BLaER1 (cell line): Measurements from ENCODE around the gene CDON.

Experiments used
- H3K27ac ChIP-seq: shearing (Covaris generic); formaldehyde crosslinking; 2 replicates; pipeline ENCODE4 v1.8.1; 2022
- H3K27me3 ChIP-seq: shearing (Covaris generic); formaldehyde crosslinking; 2 replicates; pipeline ENCODE4 v1.8.1; 2022
- H3K36me3 ChIP-seq: shearing (Covaris generic); formaldehyde crosslinking; 2 replicates; pipeline ENCODE4 v1.8.1; 2022
- H3K4me1 ChIP-seq: shearing (Covaris generic); formaldehyde crosslinking; 2 replicates; pipeline ENCODE4 v1.8.1; 2022
- H3K4me2 ChIP-seq: shearing (Covaris generic); formaldehyde crosslinking; 2 replicates; pipeline ENCODE4 v1.8.1; 2022
- H3K4me3 ChIP-seq: shearing (Covaris generic); formaldehyde crosslinking; 2 replicates; pipeline ENCODE4 v1.8.1; 2022
- H3K9ac ChIP-seq: shearing (Covaris generic); formaldehyde crosslinking; 2 replicates; pipeline ENCODE4 v1.8.1; 2022
- H3K9me3 ChIP-seq: shearing (Covaris generic); formaldehyde crosslinking; 2 replicates; pipeline ENCODE4 v1.8.1; 2022
- H4K20me1 ChIP-seq: shearing (Covaris generic); formaldehyde crosslinking; 2 replicates; pipeline ENCODE4 v1.8.1; 2022
- Cebpa-rat ChIP-seq: shearing (Covaris generic); IDR thresholded peaks from 2 replicates; pipeline ENCODE4 v1.8.1; 2022

The CDON gene

GRCh38 chr11:125978181-125978716 is 84.4 kb downstream of the CDON start:
- H3K4me3 ChIP-seq, result no peak overlapping the region
- no peaks in the 10 kb centered on the region for H3K27me3 ChIP-seq
- H3K36me3 ChIP-seq, result no peaks in the 10 kb centered on the region
- no peaks in the 10 kb centered on the region for H4K20me1 ChIP-seq
- H3K9ac ChIP-seq, result no peak overlapping the region
- no peak for TF ChIP-seq Cebpa-rat
- H3K27ac ChIP-seq, result no peak overlapping the region
- no peak overlapping the region for H3K4me2 ChIP-seq
- H3K4me1 ChIP-seq, result peaks cover 6% of the 10 kb centered on the region
- H3K9me3 ChIP-seq, result no peaks in the 10 kb centered on the region

GRCh38 chr11:125977333-125977732 is 85.3 kb downstream of the CDON start:
- Histone ChIP-seq H3K27ac (no peak overlapping the region), H3K27me3 (no peaks in the 10 kb centered on the region), H3K4me3 (no peak overlapping the region), H3K36me3 (no peaks in the 10 kb centered on the region), H3K9ac (no peak overlapping the region), H3K4me2 (no peak overlapping the region), H4K20me1 (no peaks in the 10 kb centered on the region), H3K9me3 (no peaks in the 10 kb centered on the region), H3K4me1 (no peaks in the 10 kb centered on the region)
- TF ChIP-seq Cebpa-rat, result no peak

GRCh38 chr11:125976156-125976555 is 86.5 kb downstream of the CDON start:
- Histone ChIP-seq H3K27me3 (no peaks in the 10 kb centered on the region), H4K20me1 (no peaks in the 10 kb centered on the region), H3K4me3 (no peak overlapping the region), H3K36me3 (no peaks in the 10 kb centered on the region), H3K9me3 (no peaks in the 10 kb centered on the region), H3K27ac (no peak overlapping the region), H3K4me2 (no peak overlapping the region), H3K4me1 (no peaks in the 10 kb centered on the region), H3K9ac (no peak overlapping the region)
- no peak for TF ChIP-seq Cebpa-rat

GRCh38 chr11:125975634-125976033 is 87.0 kb downstream of the CDON start:
- Histone ChIP-seq H3K9ac (no peak overlapping the region), H3K27ac (no peak overlapping the region)

GRCh38 chr11:125974284-125974683 is 88.4 kb downstream of the CDON start:
- Histone ChIP-seq H3K4me1 (no peaks in the 10 kb centered on the region), H3K27me3 (no peaks in the 10 kb centered on the region), H3K9me3 (no peaks in the 10 kb centered on the region), H3K4me2 (no peak overlapping the region), H3K4me3 (no peak overlapping the region), H3K36me3 (no peaks in the 10 kb centered on the region), H3K27ac (no peak overlapping the region), H4K20me1 (no peaks in the 10 kb centered on the region), H3K9ac (no peak overlapping the region)
- TF ChIP-seq Cebpa-rat, result no peak

More at GRCh38 chr11:125975634-125976033, 87.0 kb downstream of the CDON start:
- no peaks in the 10 kb centered on the region for H3K27me3 ChIP-seq
- no peak overlapping the region for H3K4me3 ChIP-seq
- TF ChIP-seq Cebpa-rat, result no peak
- H4K20me1 ChIP-seq, result no peaks in the 10 kb centered on the region
- H3K4me2 ChIP-seq, result no peak overlapping the region
- H3K9me3 ChIP-seq, result no peaks in the 10 kb centered on the region
- no peaks in the 10 kb centered on the region for H3K36me3 ChIP-seq
- H3K4me1 ChIP-seq, result no peaks in the 10 kb centered on the region

GRCh38 chr11:125971618-125972017 is 91.0 kb downstream of the CDON start:
- no peak overlapping the region for H3K27ac ChIP-seq
- no peaks in the 10 kb centered on the region for H3K9me3 ChIP-seq
- H4K20me1 ChIP-seq, result no peaks in the 10 kb centered on the region
- no peak overlapping the region for H3K4me3 ChIP-seq
- no peak overlapping the region for H3K9ac ChIP-seq
- no peaks in the 10 kb centered on the region for H3K4me1 ChIP-seq
- H3K36me3 ChIP-seq, result no peaks in the 10 kb centered on the region
- H3K4me2 ChIP-seq, result no peak overlapping the region
- H3K27me3 ChIP-seq, result no peaks in the 10 kb centered on the region
- no peak for TF ChIP-seq Cebpa-rat

- peaks cover under 1% of the 10 kb centered on the region; the same call in 1 of the 2 replicates for H3K9me3 ChIP-seq
- H3K36me3 ChIP-seq, result no peaks in the 10 kb centered on the region
- H4K20me1 ChIP-seq, result no peaks in the 10 kb centered on the region
- no peak overlapping the region for H3K9ac ChIP-seq
- H3K4me2 ChIP-seq, result no peak overlapping the region
- TF ChIP-seq Cebpa-rat, result no peak
- H3K4me1 ChIP-seq, result no peaks in the 10 kb centered on the region
- no peak overlapping the region for H3K27ac ChIP-seq
- H3K4me3 ChIP-seq, result no peak overlapping the region
- H3K27me3 ChIP-seq, result no peaks in the 10 kb centered on the region
Measured at GRCh38 chr11:125968354-125968753, 94.3 kb downstream of the CDON start.

- TF ChIP-seq Cebpa-rat, result no peak
- Histone ChIP-seq H3K4me2 (no peak overlapping the region), H3K9me3 (peaks cover 9% of the 10 kb centered on the region), H3K36me3 (no peaks in the 10 kb centered on the region), H4K20me1 (no peaks in the 10 kb centered on the region), H3K9ac (no peak overlapping the region), H3K4me3 (no peak overlapping the region), H3K4me1 (no peaks in the 10 kb centered on the region), H3K27ac (no peak overlapping the region), H3K27me3 (no peaks in the 10 kb centered on the region)
Measured at GRCh38 chr11:125967515-125967914, 95.2 kb downstream of the CDON start.

GRCh38 chr11:125960771-125961170 is 101.9 kb downstream of the CDON start:
- TF ChIP-seq Cebpa-rat, result no peak

GRCh38 chr11:125959931-125960330 is 102.7 kb downstream of the CDON start:
- no peak for TF ChIP-seq Cebpa-rat

More at GRCh38 chr11:125960771-125961170, 101.9 kb downstream of the CDON start:
- H3K27ac ChIP-seq, result no peak overlapping the region
- H3K4me2 ChIP-seq, result no peak overlapping the region
- no peaks in the 10 kb centered on the region for H3K27me3 ChIP-seq
- no peak overlapping the region for H3K9ac ChIP-seq
- peaks cover 10% of the 10 kb centered on the region; the same call in 1 of the 2 replicates for H3K36me3 ChIP-seq
- no peaks in the 10 kb centered on the region for H3K4me1 ChIP-seq
- H4K20me1 ChIP-seq, result no peaks in the 10 kb centered on the region
- H3K4me3 ChIP-seq, result no peak overlapping the region
- peaks cover 13% of the 10 kb centered on the region for H3K9me3 ChIP-seq

GRCh38 chr11:125959511-125959910 is 103.2 kb downstream of the CDON start:
- Histone ChIP-seq H3K4me3 (no peak overlapping the region), H3K9me3 (peaks cover 13% of the 10 kb centered on the region), H3K4me2 (no peak overlapping the region), H3K9ac (no peak overlapping the region), H3K36me3 (peaks cover 10% of the 10 kb centered on the region; the same call in 1 of the 2 replicates), H3K27ac (no peak overlapping the region), H4K20me1 (no peaks in the 10 kb centered on the region), H3K4me1 (no peaks in the 10 kb centered on the region), H3K27me3 (no peaks in the 10 kb centered on the region)
- no peak for TF ChIP-seq Cebpa-rat

More at GRCh38 chr11:125959931-125960330, 102.7 kb downstream of the CDON start:
- Histone ChIP-seq H3K27me3 (no peaks in the 10 kb centered on the region), H3K27ac (no peak overlapping the region), H3K4me1 (no peaks in the 10 kb centered on the region), H3K9ac (no peak overlapping the region), H4K20me1 (no peaks in the 10 kb centered on the region), H3K4me2 (no peak overlapping the region), H3K36me3 (peaks cover 10% of the 10 kb centered on the region; the same call in 1 of the 2 replicates), H3K4me3 (no peak overlapping the region), H3K9me3 (peaks cover 13% of the 10 kb centered on the region)
